Dermis blood vessel endothelial cell (primary cell): ENCODE measurements around the gene APBB2. TPM values are rescaled to one million over a fixed set of nuclear protein-coding genes. Genes with fewer than 3 reads are reported as not detected.
A peak's percentile ranks its signal among the peaks of the same experiment; 100 is the strongest.

ENCODE experiments used
- DNase-seq: peaks from one replicate; pipeline ENCODE4 v3.0.0; 2010
- total RNA-seq: library from RNA; depleted of rRNA; stranded (reverse); fragments of >200 nt; gene quantifications from 2 replicates; pipeline ENCODE4 v1.2.3, GENCODE V29; 2014

Gene APBB2
- total RNA-seq, 1 donor from 2014 or later = 88.2 TPM

- DNase-seq = no peak
Observed at GRCh38 chr4:41098093-41099048, 116.0 kb downstream of the APBB2 start.

GRCh38 chr4:41095973-41096372, 118.4 kb downstream of the APBB2 start:
- DNase-seq = no peak

- no peak for DNase-seq
Observed at GRCh38 chr4:41095192-41095872, 119.0 kb downstream of the APBB2 start.

GRCh38 chr4:41092128-41092527, 122.2 kb downstream of the APBB2 start:
- DNase-seq = no peak

GRCh38 chr4:41081847-41082246, 132.5 kb downstream of the APBB2 start:
- no peak for DNase-seq

- no peak for DNase-seq
Observed at GRCh38 chr4:41080976-41081375, 133.4 kb downstream of the APBB2 start.

- no peak for DNase-seq
Observed at GRCh38 chr4:41079881-41080560, 134.3 kb downstream of the APBB2 start.

GRCh38 chr4:41077628-41078027, 136.7 kb downstream of the APBB2 start:
- no peak for DNase-seq

GRCh38 chr4:41076481-41076880, 137.9 kb downstream of the APBB2 start:
- no peak for DNase-seq

GRCh38 chr4:41074215-41074614, 140.1 kb downstream of the APBB2 start:
- no peak for DNase-seq

GRCh38 chr4:41072021-41072777, 142.1 kb downstream of the APBB2 start:
- DNase-seq = peak; percentile 12

GRCh38 chr4:41070516-41071281, 143.6 kb downstream of the APBB2 start:
- no peak for DNase-seq

- DNase-seq = no peak
Observed at GRCh38 chr4:41069838-41070237, 144.5 kb downstream of the APBB2 start.

GRCh38 chr4:41069257-41069656, 145.1 kb downstream of the APBB2 start:
- DNase-seq = no peak

GRCh38 chr4:41067369-41067768, 147.0 kb downstream of the APBB2 start:
- DNase-seq = no peak

- no peak for DNase-seq
Observed at GRCh38 chr4:41066049-41066448, 148.3 kb downstream of the APBB2 start.

GRCh38 chr4:41065434-41066006, 148.8 kb downstream of the APBB2 start:
- DNase-seq = no peak

GRCh38 chr4:41064953-41065352, 149.4 kb downstream of the APBB2 start:
- DNase-seq = no peak

- DNase-seq = peak; percentile 17
Observed at GRCh38 chr4:41061482-41062185, 152.7 kb downstream of the APBB2 start.
